Measurements from ENCODE around the gene MVB12B. TPM values are rescaled to one million over a fixed set of nuclear protein-coding genes. Genes with fewer than 3 reads are reported as not detected.

Gene MVB12B
- total RNA-seq, 1 experiment from 2014 or later, result 4.5 TPM

GRCh38 chr9:126459126-126459525 is 132.5 kb downstream of the MVB12B start:
- intact Hi-C loops (cut with micrococcal nuclease; ENCODE audit: unreplicated experiment), result no loop called here
- TF ChIP-seq CTCF (IDR thresholded peaks at IDR 0.05; ENCODE audit: unreplicated experiment), result no peak
- H3K27me3 Mint-ChIP-seq (ENCODE audit: unreplicated experiment), result no peaks in the 10 kb centered on the region
- no peaks in the 10 kb centered on the region for H3K4me1 Mint-ChIP-seq (ENCODE audit: low read depth, unreplicated experiment)
- no TSS peak for BruUV-seq (replicated peaks)
- H3K9me3 Mint-ChIP-seq (ENCODE audit: low read depth, unreplicated experiment), result no peaks in the 10 kb centered on the region
- CTCF ChIA-PET, result no interaction called here
- H3K27ac Mint-ChIP-seq (ENCODE audit: unreplicated experiment), result no peak overlapping the region
- H3K36me3 Mint-ChIP-seq (ENCODE audit: insufficient read depth, unreplicated experiment), result no peaks in the 10 kb centered on the region
- no peak overlapping the region for H3K4me3 Mint-ChIP-seq (ENCODE audit: low read depth, unreplicated experiment)
- DNase-seq, result no peak

GRCh38 chr9:126459546-126459945 is 132.9 kb downstream of the MVB12B start:
- CTCF ChIA-PET, result no interaction called here
- Mint-ChIP-seq H3K27ac (ENCODE audit: unreplicated experiment) (no peak overlapping the region), H3K4me3 (ENCODE audit: low read depth, unreplicated experiment) (no peak overlapping the region), H3K36me3 (ENCODE audit: insufficient read depth, unreplicated experiment) (no peaks in the 10 kb centered on the region), H3K27me3 (ENCODE audit: unreplicated experiment) (no peaks in the 10 kb centered on the region), H3K4me1 (ENCODE audit: low read depth, unreplicated experiment) (no peaks in the 10 kb centered on the region), H3K9me3 (ENCODE audit: low read depth, unreplicated experiment) (no peaks in the 10 kb centered on the region)
- DNase-seq, result no peak
- TF ChIP-seq CTCF (IDR thresholded peaks at IDR 0.05; ENCODE audit: unreplicated experiment), result no peak
- BruUV-seq (replicated peaks), result no TSS peak
- intact Hi-C loops (cut with micrococcal nuclease; ENCODE audit: unreplicated experiment), result no loop called here

- Mint-ChIP-seq H3K9me3 (ENCODE audit: low read depth, unreplicated experiment) (no peaks in the 10 kb centered on the region), H3K36me3 (ENCODE audit: insufficient read depth, unreplicated experiment) (no peaks in the 10 kb centered on the region), H3K4me3 (ENCODE audit: low read depth, unreplicated experiment) (no peak overlapping the region), H3K27ac (ENCODE audit: unreplicated experiment) (no peak overlapping the region), H3K27me3 (ENCODE audit: unreplicated experiment) (no peaks in the 10 kb centered on the region), H3K4me1 (ENCODE audit: low read depth, unreplicated experiment) (no peaks in the 10 kb centered on the region)
- no TSS peak for BruUV-seq (replicated peaks)
- CTCF ChIA-PET, result no interaction called here
- TF ChIP-seq CTCF (IDR thresholded peaks at IDR 0.05; ENCODE audit: unreplicated experiment), result no peak
- DNase-seq, result no peak
- intact Hi-C loops (cut with micrococcal nuclease; ENCODE audit: unreplicated experiment), result no loop called here
Measured at GRCh38 chr9:126459965-126460843, 133.6 kb downstream of the MVB12B start.

- TF ChIP-seq CTCF (IDR thresholded peaks at IDR 0.05; ENCODE audit: unreplicated experiment), result no peak
- no peak overlapping the region for H3K4me3 Mint-ChIP-seq (ENCODE audit: low read depth, unreplicated experiment)
- no peaks in the 10 kb centered on the region for H3K36me3 Mint-ChIP-seq (ENCODE audit: insufficient read depth, unreplicated experiment)
- H3K27ac Mint-ChIP-seq (ENCODE audit: unreplicated experiment), result no peak overlapping the region
- DNase-seq, result no peak
- no peaks in the 10 kb centered on the region for H3K4me1 Mint-ChIP-seq (ENCODE audit: low read depth, unreplicated experiment)
- CTCF ChIA-PET, result no interaction called here
- intact Hi-C loops (cut with micrococcal nuclease; ENCODE audit: unreplicated experiment), result no loop called here
- BruUV-seq (replicated peaks), result no TSS peak
- H3K9me3 Mint-ChIP-seq (ENCODE audit: low read depth, unreplicated experiment), result no peaks in the 10 kb centered on the region
- no peaks in the 10 kb centered on the region for H3K27me3 Mint-ChIP-seq (ENCODE audit: unreplicated experiment)
Measured at GRCh38 chr9:126461029-126461428, 134.4 kb downstream of the MVB12B start.
